Measurements from ENCODE around the gene LANCL2.

The LANCL2 gene

DNA sequence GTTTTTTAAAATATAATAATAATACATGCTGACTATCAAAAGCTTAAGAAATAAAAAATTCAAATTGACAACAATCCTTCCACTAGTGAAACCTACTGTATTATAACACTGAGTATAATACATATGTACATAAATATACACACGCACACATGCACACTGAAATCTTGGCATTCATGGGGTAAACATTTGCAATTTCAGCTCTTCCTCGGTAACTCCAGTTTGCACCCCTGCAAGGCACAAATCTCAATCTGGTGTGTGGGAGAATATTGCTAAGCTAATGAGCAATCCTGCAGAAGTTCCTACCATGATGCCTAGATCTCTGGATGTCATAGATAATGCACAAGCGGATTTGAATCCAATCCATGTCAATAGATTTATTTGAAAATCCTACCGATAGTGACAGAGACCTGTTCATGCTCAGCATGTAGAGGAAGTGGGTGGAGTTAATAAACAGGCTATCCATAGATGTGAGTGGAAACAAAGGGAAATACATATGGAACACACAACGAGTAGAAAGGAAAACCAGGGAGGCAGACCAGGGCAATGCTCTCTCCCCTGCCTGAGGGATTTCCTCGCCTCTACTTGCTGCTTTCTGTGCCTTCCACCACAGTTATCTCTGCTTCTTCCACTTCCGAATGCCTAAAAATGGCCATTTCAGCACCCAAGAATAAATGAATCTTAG, 38.1 kb upstream of the LANCL2 start:
- WGBS, 2 donors (ENCODE audit: extremely low coverage in 2 of 2, insufficient read length in 2 of 2, insufficient replicate concordance in 1 of 2), result no CpG with 5 or more reads among the region's 7 CpGs

DNA sequence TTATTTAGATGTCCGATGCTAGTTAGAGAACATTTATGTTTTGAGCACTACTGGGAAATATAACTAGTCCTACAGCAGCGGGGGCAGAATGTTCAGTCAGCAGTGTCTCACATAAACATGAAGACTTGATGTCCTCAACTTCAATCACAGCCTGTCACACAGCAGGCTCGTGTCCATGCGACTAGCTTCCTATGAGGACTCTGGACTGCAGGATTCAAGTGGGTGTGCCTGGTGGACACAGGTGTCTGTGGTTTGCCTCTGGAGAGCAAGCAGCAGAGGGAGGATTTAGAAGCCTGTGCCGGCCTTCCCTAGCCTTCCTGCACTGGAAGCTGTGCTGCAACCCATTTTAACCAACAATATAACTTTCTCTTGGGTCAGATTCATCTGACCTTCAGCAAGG, 30.0 kb upstream of the LANCL2 start:
- Histone ChIP-seq H3K9me3 (replicated peaks in 1 of 2; ENCODE audit: control insufficient read depth in 2 of 2, insufficient read depth in 1 of 2, low read depth in 1 of 2, low read length in 2 of 2) (no peaks in the 10 kb centered on the region), H3K4ac (ENCODE audit: low read length) (no peak overlapping the region), H4K8ac (ENCODE audit: low read depth, low read length) (no peak overlapping the region), H3K4me1 (ENCODE audit: control insufficient read depth in 2 of 2, insufficient read depth in 1 of 2, low read depth in 1 of 2, low read length in 2 of 2) (no peaks in the 10 kb centered on the region), H2BK5ac (ENCODE audit: low read length) (no peak overlapping the region), H3K23ac (ENCODE audit: low read depth, low read length, poor library complexity) (no peak overlapping the region), H2AFZ (ENCODE audit: low read length) (no peak overlapping the region), H3K4me2 (ENCODE audit: insufficient read depth, low read length, poor library complexity, severe bottlenecking) (no peak overlapping the region), H4K91ac (ENCODE audit: low read depth, low read length, poor library complexity) (no peak overlapping the region), H2AK5ac (ENCODE audit: low read depth, low read length) (no peak overlapping the region), H3K14ac (ENCODE audit: low read length) (no peak overlapping the region), H3K18ac (ENCODE audit: low read length) (no peak overlapping the region), H2BK120ac (ENCODE audit: low read depth, low read length) (no peak overlapping the region), H3K27ac (replicated peaks; ENCODE audit: low read length) (no peak overlapping the region), H3K79me1 (ENCODE audit: low read depth, low read length) (no peaks in the 10 kb centered on the region), H2BK12ac (ENCODE audit: low read length) (peak overlapping the region; percentile 14), H3K9ac (ENCODE audit: low read depth, low read length, poor library complexity) (no peak overlapping the region), H3K36me3 (replicated peaks in 1 of 2; ENCODE audit: control insufficient read depth in 2 of 2, insufficient read depth in 2 of 2, low read length in 2 of 2) (no peaks in the 10 kb centered on the region), H3K27me3 (ENCODE audit: control insufficient read depth in 3 of 3, insufficient read depth in 3 of 3, low read depth in 1 of 3, low read length in 3 of 3) (no peaks in the 10 kb centered on the region), H3K4me3 (ENCODE audit: low read length in 2 of 2) (no peak overlapping the region), H2BK15ac (ENCODE audit: low read length) (no peak overlapping the region)
- WGBS, 2 donors (ENCODE audit: extremely low coverage in 2 of 2, insufficient read length in 2 of 2, insufficient replicate concordance in 1 of 2), result no CpG with 5 or more reads among the region's 5 CpGs
- DNase-seq (ENCODE audit: low spot score), result no peak

More for the DNA sequence above, 38.1 kb upstream of the LANCL2 start:
- Histone ChIP-seq H3K9ac (ENCODE audit: low read depth, low read length, poor library complexity) (no peak overlapping the region), H3K4me1 (ENCODE audit: control insufficient read depth in 2 of 2, insufficient read depth in 1 of 2, low read depth in 1 of 2, low read length in 2 of 2) (no peaks in the 10 kb centered on the region), H2AK5ac (ENCODE audit: low read depth, low read length) (no peak overlapping the region), H3K4me2 (ENCODE audit: insufficient read depth, low read length, poor library complexity, severe bottlenecking) (no peak overlapping the region), H4K8ac (ENCODE audit: low read depth, low read length) (no peak overlapping the region), H3K79me1 (ENCODE audit: low read depth, low read length) (no peaks in the 10 kb centered on the region), H3K27ac (replicated peaks; ENCODE audit: low read length) (no peak overlapping the region), H3K18ac (ENCODE audit: low read length) (no peak overlapping the region), H3K27me3 (ENCODE audit: control insufficient read depth in 3 of 3, insufficient read depth in 3 of 3, low read depth in 1 of 3, low read length in 3 of 3) (peaks cover 0 to 8% (median 0%) of the 10 kb centered on the region in 3 experiments), H4K91ac (ENCODE audit: low read depth, low read length, poor library complexity) (no peak overlapping the region), H3K14ac (ENCODE audit: low read length) (no peak overlapping the region), H2BK12ac (ENCODE audit: low read length) (no peak overlapping the region), H3K23ac (ENCODE audit: low read depth, low read length, poor library complexity) (no peak overlapping the region), H3K4me3 (ENCODE audit: low read length in 2 of 2) (no peak overlapping the region), H2BK15ac (ENCODE audit: low read length) (no peak overlapping the region), H3K36me3 (replicated peaks in 1 of 2; ENCODE audit: control insufficient read depth in 2 of 2, insufficient read depth in 2 of 2, low read length in 2 of 2) (no peaks in the 10 kb centered on the region), H2AFZ (ENCODE audit: low read length) (no peak overlapping the region), H2BK120ac (ENCODE audit: low read depth, low read length) (no peak overlapping the region), H2BK5ac (ENCODE audit: low read length) (no peak overlapping the region), H3K4ac (ENCODE audit: low read length) (no peak overlapping the region), H3K9me3 (replicated peaks in 1 of 2; ENCODE audit: control insufficient read depth in 2 of 2, insufficient read depth in 1 of 2, low read depth in 1 of 2, low read length in 2 of 2) (no peaks in the 10 kb centered on the region)
- no peak for DNase-seq (ENCODE audit: low spot score)

DNA sequence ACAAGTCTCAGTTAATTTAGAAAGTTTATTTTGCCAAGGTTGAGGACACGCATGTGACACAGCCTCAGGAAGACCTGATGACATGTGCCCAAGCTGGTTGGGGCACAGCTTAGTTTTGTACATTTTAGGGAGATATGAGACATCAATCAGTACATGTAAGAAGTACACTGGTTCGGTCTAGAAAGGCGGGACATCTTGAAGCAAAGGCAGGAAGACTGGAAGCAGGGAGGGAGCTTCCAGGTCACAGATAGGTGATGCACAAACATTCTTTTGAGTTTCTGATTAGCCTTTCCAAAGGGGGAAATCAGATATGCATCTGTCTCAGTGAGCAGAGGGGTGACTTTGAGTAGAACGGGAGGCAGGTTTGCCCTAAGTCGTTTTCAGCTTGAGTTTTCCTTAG, 29.4 kb upstream of the LANCL2 start:
- Histone ChIP-seq H4K8ac (ENCODE audit: low read depth, low read length) (no peak overlapping the region), H3K27me3 (ENCODE audit: control insufficient read depth in 3 of 3, insufficient read depth in 3 of 3, low read depth in 1 of 3, low read length in 3 of 3) (no peaks in the 10 kb centered on the region), H3K4me1 (ENCODE audit: control insufficient read depth in 2 of 2, insufficient read depth in 1 of 2, low read depth in 1 of 2, low read length in 2 of 2) (no peaks in the 10 kb centered on the region), H2BK120ac (ENCODE audit: low read depth, low read length) (no peak overlapping the region), H3K79me1 (ENCODE audit: low read depth, low read length) (no peaks in the 10 kb centered on the region), H3K4ac (ENCODE audit: low read length) (no peak overlapping the region), H3K9ac (ENCODE audit: low read depth, low read length, poor library complexity) (no peak overlapping the region), H3K4me3 (ENCODE audit: low read length in 2 of 2) (no peak overlapping the region), H4K91ac (ENCODE audit: low read depth, low read length, poor library complexity) (no peak overlapping the region), H3K4me2 (ENCODE audit: insufficient read depth, low read length, poor library complexity, severe bottlenecking) (no peak overlapping the region), H3K18ac (ENCODE audit: low read length) (no peak overlapping the region), H2BK15ac (ENCODE audit: low read length) (no peak overlapping the region), H3K36me3 (replicated peaks in 1 of 2; ENCODE audit: control insufficient read depth in 2 of 2, insufficient read depth in 2 of 2, low read length in 2 of 2) (no peaks in the 10 kb centered on the region), H2BK12ac (ENCODE audit: low read length) (no peak overlapping the region), H2AFZ (ENCODE audit: low read length) (no peak overlapping the region), H3K9me3 (replicated peaks in 1 of 2; ENCODE audit: control insufficient read depth in 2 of 2, insufficient read depth in 1 of 2, low read depth in 1 of 2, low read length in 2 of 2) (no peaks in the 10 kb centered on the region), H2AK5ac (ENCODE audit: low read depth, low read length) (no peak overlapping the region), H3K14ac (ENCODE audit: low read length) (no peak overlapping the region), H3K27ac (replicated peaks; ENCODE audit: low read length) (no peak overlapping the region), H2BK5ac (ENCODE audit: low read length) (no peak overlapping the region), H3K23ac (ENCODE audit: low read depth, low read length, poor library complexity) (no peak overlapping the region)
- WGBS, 2 donors (ENCODE audit: extremely low coverage in 2 of 2, insufficient read length in 2 of 2, insufficient replicate concordance in 1 of 2), result no CpG with 5 or more reads among the region's 5 CpGs
- no peak for DNase-seq (ENCODE audit: low spot score)

DNA sequence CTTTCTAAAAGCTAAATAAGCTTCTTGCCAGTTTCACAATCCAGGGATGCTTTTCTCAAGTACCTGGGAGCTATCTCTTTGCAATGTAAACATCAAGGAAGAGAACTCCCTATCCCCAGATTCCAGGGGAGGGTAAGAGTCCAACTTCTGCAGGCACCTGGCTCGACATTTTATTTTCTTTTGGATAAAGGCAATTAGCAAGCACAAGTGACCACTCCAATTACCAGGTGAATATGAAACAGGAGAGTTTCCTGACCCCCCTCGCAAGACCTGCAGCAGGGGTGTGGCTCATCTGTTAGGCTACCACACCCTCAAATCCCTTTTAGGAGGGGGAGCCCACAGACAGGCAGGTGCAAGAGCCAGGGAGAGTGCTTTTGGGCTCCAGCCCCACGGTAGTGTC, 28.6 kb upstream of the LANCL2 start:
- no peak overlapping the region for H2BK120ac ChIP-seq (ENCODE audit: low read depth, low read length)
- H3K27ac ChIP-seq (replicated peaks; ENCODE audit: low read length), result no peak overlapping the region
- H2BK12ac ChIP-seq (ENCODE audit: low read length), result no peak overlapping the region
- no peaks in the 10 kb centered on the region for H3K36me3 ChIP-seq (replicated peaks in 1 of 2; ENCODE audit: control insufficient read depth in 2 of 2, insufficient read depth in 2 of 2, low read length in 2 of 2)
- no peak overlapping the region for H2BK15ac ChIP-seq (ENCODE audit: low read length)
- H3K4me3 ChIP-seq (ENCODE audit: low read length in 2 of 2), result no peak overlapping the region
- no peak overlapping the region for H2AK5ac ChIP-seq (ENCODE audit: low read depth, low read length)
- no peak overlapping the region for H3K4ac ChIP-seq (ENCODE audit: low read length)
- H3K9ac ChIP-seq (ENCODE audit: low read depth, low read length, poor library complexity), result no peak overlapping the region
- H4K8ac ChIP-seq (ENCODE audit: low read depth, low read length), result no peak overlapping the region
- no CpG with 5 or more reads among the region's 3 CpGs for WGBS, 2 donors (ENCODE audit: extremely low coverage in 2 of 2, insufficient read length in 2 of 2, insufficient replicate concordance in 1 of 2)
- no peak overlapping the region for H3K14ac ChIP-seq (ENCODE audit: low read length)
- H4K91ac ChIP-seq (ENCODE audit: low read depth, low read length, poor library complexity), result no peak overlapping the region
- H2AFZ ChIP-seq (ENCODE audit: low read length), result no peak overlapping the region
- no peaks in the 10 kb centered on the region for H3K79me1 ChIP-seq (ENCODE audit: low read depth, low read length)
- no peaks in the 10 kb centered on the region for H3K9me3 ChIP-seq (replicated peaks in 1 of 2; ENCODE audit: control insufficient read depth in 2 of 2, insufficient read depth in 1 of 2, low read depth in 1 of 2, low read length in 2 of 2)
- H3K4me2 ChIP-seq (ENCODE audit: insufficient read depth, low read length, poor library complexity, severe bottlenecking), result no peak overlapping the region
- DNase-seq (ENCODE audit: low spot score), result no peak
- no peaks in the 10 kb centered on the region for H3K27me3 ChIP-seq (ENCODE audit: control insufficient read depth in 3 of 3, insufficient read depth in 3 of 3, low read depth in 1 of 3, low read length in 3 of 3)
- no peak overlapping the region for H3K23ac ChIP-seq (ENCODE audit: low read depth, low read length, poor library complexity)
- no peak overlapping the region for H3K18ac ChIP-seq (ENCODE audit: low read length)
- no peaks in the 10 kb centered on the region for H3K4me1 ChIP-seq (ENCODE audit: control insufficient read depth in 2 of 2, insufficient read depth in 1 of 2, low read depth in 1 of 2, low read length in 2 of 2)
- H2BK5ac ChIP-seq (ENCODE audit: low read length), result no peak overlapping the region

All from neuronal stem cell (in vitro differentiated cells).